ENCODE results near the gene KCNJ5. TPM values are rescaled to one million over a fixed set of nuclear protein-coding genes. Genes with fewer than 3 reads are reported as not detected.

The KCNJ5 gene
- total RNA-seq, 1 donor from 2014 or later: not detected

DNA sequence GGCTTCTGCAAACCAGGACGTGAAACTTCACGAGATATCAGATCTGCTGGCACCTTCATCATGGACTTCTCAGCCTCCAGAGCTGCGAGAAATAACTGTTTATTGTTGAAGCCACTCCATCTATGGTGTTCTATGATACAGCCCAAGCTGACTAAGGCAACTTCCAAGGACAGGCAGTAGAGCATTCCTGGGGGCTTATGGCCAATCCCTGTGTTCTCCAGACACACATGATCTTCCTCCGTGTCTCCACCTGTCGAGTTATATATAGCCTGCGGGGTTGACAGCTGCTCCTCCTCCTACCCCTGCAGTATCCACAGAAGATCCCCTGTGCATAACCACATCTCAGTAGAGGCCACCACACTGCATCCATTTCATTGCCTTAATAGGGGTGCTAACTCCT is 40.5 kb downstream of the KCNJ5 start:
- no peaks in the 10 kb centered on the region for H3K9me3 ChIP-seq (ENCODE audit: low read depth)
- TF ChIP-seq EZH2 (IDR thresholded peaks at IDR 0.05) (no peak), EZH2phosphoT487 (IDR thresholded peaks at IDR 0.05) (no peak)
- TF ChIP-seq, protein P1, sequence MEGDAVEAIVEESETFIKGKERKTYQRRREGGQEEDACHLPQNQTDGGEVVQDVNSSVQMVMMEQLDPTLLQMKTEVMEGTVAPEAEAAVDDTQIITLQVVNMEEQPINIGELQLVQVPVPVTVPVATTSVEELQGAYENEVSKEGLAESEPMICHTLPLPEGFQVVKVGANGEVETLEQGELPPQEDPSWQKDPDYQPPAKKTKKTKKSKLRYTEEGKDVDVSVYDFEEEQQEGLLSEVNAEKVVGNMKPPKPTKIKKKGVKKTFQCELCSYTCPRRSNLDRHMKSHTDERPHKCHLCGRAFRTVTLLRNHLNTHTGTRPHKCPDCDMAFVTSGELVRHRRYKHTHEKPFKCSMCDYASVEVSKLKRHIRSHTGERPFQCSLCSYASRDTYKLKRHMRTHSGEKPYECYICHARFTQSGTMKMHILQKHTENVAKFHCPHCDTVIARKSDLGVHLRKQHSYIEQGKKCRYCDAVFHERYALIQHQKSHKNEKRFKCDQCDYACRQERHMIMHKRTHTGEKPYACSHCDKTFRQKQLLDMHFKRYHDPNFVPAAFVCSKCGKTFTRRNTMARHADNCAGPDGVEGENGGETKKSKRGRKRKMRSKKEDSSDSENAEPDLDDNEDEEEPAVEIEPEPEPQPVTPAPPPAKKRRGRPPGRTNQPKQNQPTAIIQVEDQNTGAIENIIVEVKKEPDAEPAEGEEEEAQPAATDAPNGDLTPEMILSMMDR (IDR thresholded peaks at IDR 0.05): no peak
- no peaks in the 10 kb centered on the region for H3K79me2 ChIP-seq (ENCODE audit: low read depth)
- H3K9ac ChIP-seq: no peak overlapping the region
- H3K4me1 Mint-ChIP-seq: peaks cover 55% of the 10 kb centered on the region
- no peaks in the 10 kb centered on the region for H3K36me3 Mint-ChIP-seq
- no peak overlapping the region for H3K4me2 ChIP-seq
- no peak overlapping the region for H2AFZ ChIP-seq (replicated peaks)
- no peaks in the 10 kb centered on the region for H3K36me3 ChIP-seq
- H3K4me3 ChIP-seq: no peak overlapping the region
- H3K4me3 Mint-ChIP-seq: no peak overlapping the region
- no peak overlapping the region for H3K27ac Mint-ChIP-seq
- no peak overlapping the region for H3K27ac ChIP-seq
- peaks cover 24% of the 10 kb centered on the region for H3K27me3 Mint-ChIP-seq (ENCODE audit: insufficient read depth, low read depth)
- no peaks in the 10 kb centered on the region for H4K20me1 ChIP-seq (ENCODE audit: low read depth)
- H3K9me3 Mint-ChIP-seq: no peaks in the 10 kb centered on the region
- peaks cover 13% of the 10 kb centered on the region for H3K27me3 ChIP-seq
- no peak for DNase-seq (ENCODE audit: low spot score)
- H3F3A ChIP-seq (ENCODE audit: low read depth): no peaks in the 10 kb centered on the region
- H3K4me1 ChIP-seq: peaks cover 15% of the 10 kb centered on the region

- H3K27me3 ChIP-seq: no peaks in the 10 kb centered on the region
- no peak overlapping the region for H3K27ac ChIP-seq
- peaks cover 55% of the 10 kb centered on the region for H3K4me1 Mint-ChIP-seq
- H3K79me2 ChIP-seq (ENCODE audit: low read depth): no peaks in the 10 kb centered on the region
- peaks cover 15% of the 10 kb centered on the region for H3K4me1 ChIP-seq
- no peaks in the 10 kb centered on the region for H3K9me3 ChIP-seq (ENCODE audit: low read depth)
- no peak for DNase-seq (ENCODE audit: low spot score)
- TF ChIP-seq, protein P1 (IDR thresholded peaks at IDR 0.05): no peak
- no peak for TF ChIP-seq EZH2 (IDR thresholded peaks at IDR 0.05)
- TF ChIP-seq EZH2phosphoT487 (IDR thresholded peaks at IDR 0.05): no peak
- peaks cover 26% of the 10 kb centered on the region for H3K27me3 Mint-ChIP-seq (ENCODE audit: insufficient read depth, low read depth)
- no peak overlapping the region for H2AFZ ChIP-seq (replicated peaks)
- H3K9ac ChIP-seq: no peak overlapping the region
- no peak overlapping the region for H3K27ac Mint-ChIP-seq
- no peaks in the 10 kb centered on the region for H3K9me3 Mint-ChIP-seq
- no peaks in the 10 kb centered on the region for H3K36me3 ChIP-seq
- no peaks in the 10 kb centered on the region for H4K20me1 ChIP-seq (ENCODE audit: low read depth)
- H3K4me3 Mint-ChIP-seq: no peak overlapping the region
- H3K4me2 ChIP-seq: no peak overlapping the region
- H3K36me3 Mint-ChIP-seq: no peaks in the 10 kb centered on the region
- H3F3A ChIP-seq (ENCODE audit: low read depth): no peaks in the 10 kb centered on the region
- no peak overlapping the region for H3K4me3 ChIP-seq
Observed at GRCh38 chr11:128933481-128934178, 42.5 kb downstream of the KCNJ5 start.

- H4K20me1 ChIP-seq (ENCODE audit: low read depth): no peaks in the 10 kb centered on the region
- TF ChIP-seq, protein P1 (IDR thresholded peaks at IDR 0.05): no peak
- no peak for TF ChIP-seq EZH2phosphoT487 (IDR thresholded peaks at IDR 0.05)
- TF ChIP-seq EZH2 (IDR thresholded peaks at IDR 0.05): no peak
- no peaks in the 10 kb centered on the region for H3K9me3 ChIP-seq (ENCODE audit: low read depth)
- no peak for DNase-seq (ENCODE audit: low spot score)
- no peak overlapping the region for H3K27ac ChIP-seq
- H3K4me2 ChIP-seq: no peak overlapping the region
- Mint-ChIP-seq H3K27me3 (ENCODE audit: insufficient read depth, low read depth) (peaks cover 25% of the 10 kb centered on the region), H3K36me3 (no peaks in the 10 kb centered on the region), H3K9me3 (no peaks in the 10 kb centered on the region), H3K4me3 (no peak overlapping the region), H3K27ac (no peak overlapping the region), H3K4me1 (peaks cover 55% of the 10 kb centered on the region)
- no peaks in the 10 kb centered on the region for H3K79me2 ChIP-seq (ENCODE audit: low read depth)
- peaks cover 15% of the 10 kb centered on the region for H3K4me1 ChIP-seq
- no peaks in the 10 kb centered on the region for H3K27me3 ChIP-seq
- H3K4me3 ChIP-seq: no peak overlapping the region
- no peak overlapping the region for H3K9ac ChIP-seq
- H3F3A ChIP-seq (ENCODE audit: low read depth): no peaks in the 10 kb centered on the region
- no peaks in the 10 kb centered on the region for H3K36me3 ChIP-seq
- no peak overlapping the region for H2AFZ ChIP-seq (replicated peaks)
Observed at GRCh38 chr11:128934351-128934750, 43.2 kb downstream of the KCNJ5 start.
